Measurements from ENCODE around the gene COPG2.

Gene COPG2

GRCh38 chr7:130473289-130473688, 195.3 kb downstream of the COPG2 start:
- Histone ChIP-seq H3K27me3 (ENCODE audit: control insufficient read depth, low read length) (peaks cover 9% of the 10 kb centered on the region), H3K79me2 (ENCODE audit: control insufficient read depth, low read length) (no peaks in the 10 kb centered on the region), H3F3A (ENCODE audit: control insufficient read depth, insufficient read depth) (no peaks in the 10 kb centered on the region), H4K20me1 (ENCODE audit: control insufficient read depth, insufficient read depth, low read depth, low read length) (no peaks in the 10 kb centered on the region), H3K4me1 (ENCODE audit: control insufficient read depth, low read length) (peaks cover 15% of the 10 kb centered on the region), H3K9me3 (ENCODE audit: control insufficient read depth, insufficient read depth, low read length) (no peaks in the 10 kb centered on the region), H3K4me3 (ENCODE audit: low read length) (peak overlapping the region; percentile 20), H3K4me2 (ENCODE audit: low read length) (peak overlapping the region; percentile 49), H3K27ac (ENCODE audit: low read depth, low read length) (no peak overlapping the region), H3K36me3 (ENCODE audit: control insufficient read depth, low read length) (no peaks in the 10 kb centered on the region), H3K9me2 (replicated peaks; ENCODE audit: control insufficient read depth, low read length) (no peaks in the 10 kb centered on the region)
- no peak for TF ChIP-seq EZH2phosphoT487 (IDR thresholded peaks at IDR 0.05; ENCODE audit: borderline replicate concordance, low read length)

- TF ChIP-seq EZH2phosphoT487 (IDR thresholded peaks at IDR 0.05; ENCODE audit: borderline replicate concordance, low read length), result no peak
- Histone ChIP-seq H3K36me3 (ENCODE audit: control insufficient read depth, low read length) (no peaks in the 10 kb centered on the region), H3K9me2 (replicated peaks; ENCODE audit: control insufficient read depth, low read length) (no peaks in the 10 kb centered on the region)
Measured at GRCh38 chr7:130471974-130472373, 196.6 kb downstream of the COPG2 start.

GRCh38 chr7:130468612-130469011, 199.9 kb downstream of the COPG2 start:
- Histone ChIP-seq H3F3A (ENCODE audit: control insufficient read depth, insufficient read depth) (no peaks in the 10 kb centered on the region), H3K4me3 (ENCODE audit: low read length) (no peak overlapping the region), H3K4me1 (ENCODE audit: control insufficient read depth, low read length) (peaks cover 10% of the 10 kb centered on the region), H3K4me2 (ENCODE audit: low read length) (no peak overlapping the region), H3K27ac (ENCODE audit: low read depth, low read length) (no peak overlapping the region), H3K9me2 (replicated peaks; ENCODE audit: control insufficient read depth, low read length) (no peaks in the 10 kb centered on the region), H3K9me3 (ENCODE audit: control insufficient read depth, insufficient read depth, low read length) (no peaks in the 10 kb centered on the region), H4K20me1 (ENCODE audit: control insufficient read depth, insufficient read depth, low read depth, low read length) (no peaks in the 10 kb centered on the region), H3K36me3 (ENCODE audit: control insufficient read depth, low read length) (no peaks in the 10 kb centered on the region), H3K27me3 (ENCODE audit: control insufficient read depth, low read length) (peaks cover 28% of the 10 kb centered on the region), H3K79me2 (ENCODE audit: control insufficient read depth, low read length) (no peaks in the 10 kb centered on the region)
- TF ChIP-seq CTCF (IDR thresholded peaks at IDR 0.05; ENCODE audit: low read depth, low read length, poor library complexity, severe bottlenecking), result no peak
- TF ChIP-seq EZH2phosphoT487 (IDR thresholded peaks at IDR 0.05; ENCODE audit: borderline replicate concordance, low read length), result no peak

More at GRCh38 chr7:130471974-130472373, 196.6 kb downstream of the COPG2 start:
- H3K4me2 ChIP-seq (ENCODE audit: low read length), result no peak overlapping the region
- H3K4me1 ChIP-seq (ENCODE audit: control insufficient read depth, low read length), result peaks cover 15% of the 10 kb centered on the region
- H4K20me1 ChIP-seq (ENCODE audit: control insufficient read depth, insufficient read depth, low read depth, low read length), result no peaks in the 10 kb centered on the region
- no peaks in the 10 kb centered on the region for H3K79me2 ChIP-seq (ENCODE audit: control insufficient read depth, low read length)
- H3K4me3 ChIP-seq (ENCODE audit: low read length), result no peak overlapping the region
- H3K27me3 ChIP-seq (ENCODE audit: control insufficient read depth, low read length), result peaks cover 16% of the 10 kb centered on the region
- H3F3A ChIP-seq (ENCODE audit: control insufficient read depth, insufficient read depth), result no peaks in the 10 kb centered on the region
- H3K27ac ChIP-seq (ENCODE audit: low read depth, low read length), result no peak overlapping the region
- H3K9me3 ChIP-seq (ENCODE audit: control insufficient read depth, insufficient read depth, low read length), result no peaks in the 10 kb centered on the region

- no peak overlapping the region for H3K4me2 ChIP-seq (ENCODE audit: low read length)
- H3K27ac ChIP-seq (ENCODE audit: low read depth, low read length), result no peak overlapping the region
- peaks cover 8% of the 10 kb centered on the region for H3K9me3 ChIP-seq (ENCODE audit: control insufficient read depth, insufficient read depth, low read length)
- no peaks in the 10 kb centered on the region for H4K20me1 ChIP-seq (ENCODE audit: control insufficient read depth, insufficient read depth, low read depth, low read length)
- H3K36me3 ChIP-seq (ENCODE audit: control insufficient read depth, low read length), result no peaks in the 10 kb centered on the region
- H3F3A ChIP-seq (ENCODE audit: control insufficient read depth, insufficient read depth), result no peaks in the 10 kb centered on the region
- H3K4me1 ChIP-seq (ENCODE audit: control insufficient read depth, low read length), result no peaks in the 10 kb centered on the region
- TF ChIP-seq CTCF (IDR thresholded peaks at IDR 0.05; ENCODE audit: low read depth, low read length, poor library complexity, severe bottlenecking), result no peak
- TF ChIP-seq EZH2phosphoT487 (IDR thresholded peaks at IDR 0.05; ENCODE audit: borderline replicate concordance, low read length), result no peak
- no peaks in the 10 kb centered on the region for H3K79me2 ChIP-seq (ENCODE audit: control insufficient read depth, low read length)
- peaks cover 48% of the 10 kb centered on the region for H3K27me3 ChIP-seq (ENCODE audit: control insufficient read depth, low read length)
- no peak overlapping the region for H3K4me3 ChIP-seq (ENCODE audit: low read length)
- H3K9me2 ChIP-seq (replicated peaks; ENCODE audit: control insufficient read depth, low read length), result no peaks in the 10 kb centered on the region
Measured at GRCh38 chr7:130463553-130464434, 204.8 kb downstream of the COPG2 start.
